HG02610 (cell line): ENCODE measurements around the gene IFNE.

Experiments used
- ATAC-seq: cut with Tn5 transposase; IDR thresholded peaks from one replicate; pipeline ENCODE4 v1.9.1; 2021; ENCODE audit warnings: mild to moderate bottlenecking, moderate library complexity; ENCODE audit not compliant: unreplicated experiment

The IFNE gene, protein sequence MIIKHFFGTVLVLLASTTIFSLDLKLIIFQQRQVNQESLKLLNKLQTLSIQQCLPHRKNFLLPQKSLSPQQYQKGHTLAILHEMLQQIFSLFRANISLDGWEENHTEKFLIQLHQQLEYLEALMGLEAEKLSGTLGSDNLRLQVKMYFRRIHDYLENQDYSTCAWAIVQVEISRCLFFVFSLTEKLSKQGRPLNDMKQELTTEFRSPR

DNA sequence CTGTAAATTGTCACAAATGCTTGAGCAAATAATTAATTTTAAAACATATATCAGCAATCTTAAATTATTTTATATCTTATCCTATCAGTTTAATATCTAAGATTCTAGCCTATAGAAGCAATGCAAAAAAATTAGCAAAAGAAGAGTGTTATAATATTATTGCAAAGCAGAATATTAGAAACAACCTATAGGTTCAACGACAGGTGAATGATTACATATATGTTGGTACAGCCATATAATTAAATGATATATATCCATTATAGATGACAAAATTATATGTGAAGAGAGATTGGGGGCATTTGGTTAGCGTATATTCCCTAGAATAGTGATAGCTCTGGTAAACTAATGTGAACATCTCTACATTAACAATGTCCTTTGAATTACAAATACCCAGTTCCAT, at the start of gene IFNE:
TSS of gene IFNE (minus strand) at position 101 of the 400 bp plus-strand sequence. CDS start 619 bp downstream, outside the sequence.
- ATAC-seq = no peak

DNA sequence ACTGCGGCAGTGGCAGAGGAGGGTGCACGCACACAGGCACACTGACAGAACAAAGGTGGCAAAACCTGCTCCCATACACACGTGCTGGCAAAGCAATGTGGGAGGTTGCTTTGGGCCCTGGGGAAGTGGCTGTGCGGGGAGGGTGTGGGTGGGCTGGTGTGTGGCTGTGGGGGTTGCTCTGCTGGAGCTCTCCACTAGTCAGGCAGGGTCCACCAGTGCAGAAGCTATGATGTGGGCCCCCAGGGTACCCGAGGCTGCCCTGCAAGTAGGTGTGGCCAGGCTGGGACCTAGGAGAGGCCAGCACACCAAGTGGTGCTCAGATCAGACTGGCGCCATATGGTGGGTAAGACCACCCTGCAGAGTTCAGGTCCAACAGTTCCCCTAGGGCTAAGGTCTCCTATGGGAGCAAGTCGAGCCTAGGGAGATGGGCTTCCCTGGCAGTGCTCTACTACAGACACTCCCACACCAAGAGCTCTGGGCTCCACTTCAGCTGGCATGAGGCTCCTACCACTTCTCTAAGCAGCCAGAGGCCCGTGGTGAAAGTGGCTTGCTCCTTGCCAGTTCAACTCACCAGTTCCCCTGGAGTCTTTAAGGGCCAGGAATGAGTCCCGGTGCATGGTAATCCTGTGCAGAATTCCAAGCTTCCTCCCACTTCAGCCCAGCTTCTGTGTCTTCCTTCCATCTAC, 46.2 kb upstream of the IFNE start:
- no peak for ATAC-seq

DNA sequence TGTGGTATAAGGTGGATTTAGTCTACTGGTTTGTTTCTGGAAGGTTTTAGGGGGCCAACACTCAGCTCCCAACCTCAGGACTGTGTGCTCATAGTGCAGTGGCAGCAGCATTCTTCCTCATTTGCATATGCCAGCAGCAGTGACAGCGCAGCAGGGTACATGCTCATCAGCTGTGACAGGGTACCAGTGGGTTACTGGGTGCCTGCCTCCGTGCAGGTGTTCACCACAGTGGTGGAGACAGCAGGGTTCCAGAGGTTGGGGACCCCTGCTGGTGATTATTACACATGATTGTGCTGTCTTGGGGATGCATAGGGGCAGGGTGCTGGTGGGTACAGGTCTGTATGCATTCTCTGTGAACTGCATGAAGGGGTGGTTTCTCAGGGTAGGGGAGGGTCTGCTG, 45.5 kb upstream of the IFNE start:
- ATAC-seq = no peak

DNA sequence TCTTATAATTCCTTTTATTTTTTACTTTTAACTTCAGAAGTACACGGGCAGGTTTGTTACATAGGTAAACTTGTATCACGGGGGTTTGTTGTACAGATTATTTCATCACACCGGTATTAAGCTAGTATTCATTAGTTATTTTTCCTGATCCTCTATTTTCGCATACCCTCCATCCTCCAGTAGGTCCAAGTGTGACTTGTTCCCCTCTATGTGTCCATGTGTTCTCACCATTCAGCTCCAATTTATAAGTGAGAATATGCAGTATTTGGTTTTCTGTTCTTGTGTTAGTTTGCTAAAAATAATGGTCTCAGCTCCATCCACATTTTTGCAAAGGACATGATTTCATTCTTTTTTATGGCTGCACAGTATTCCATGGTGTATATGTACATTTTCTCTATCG, 43.1 kb upstream of the IFNE start:
- ATAC-seq = no peak

DNA sequence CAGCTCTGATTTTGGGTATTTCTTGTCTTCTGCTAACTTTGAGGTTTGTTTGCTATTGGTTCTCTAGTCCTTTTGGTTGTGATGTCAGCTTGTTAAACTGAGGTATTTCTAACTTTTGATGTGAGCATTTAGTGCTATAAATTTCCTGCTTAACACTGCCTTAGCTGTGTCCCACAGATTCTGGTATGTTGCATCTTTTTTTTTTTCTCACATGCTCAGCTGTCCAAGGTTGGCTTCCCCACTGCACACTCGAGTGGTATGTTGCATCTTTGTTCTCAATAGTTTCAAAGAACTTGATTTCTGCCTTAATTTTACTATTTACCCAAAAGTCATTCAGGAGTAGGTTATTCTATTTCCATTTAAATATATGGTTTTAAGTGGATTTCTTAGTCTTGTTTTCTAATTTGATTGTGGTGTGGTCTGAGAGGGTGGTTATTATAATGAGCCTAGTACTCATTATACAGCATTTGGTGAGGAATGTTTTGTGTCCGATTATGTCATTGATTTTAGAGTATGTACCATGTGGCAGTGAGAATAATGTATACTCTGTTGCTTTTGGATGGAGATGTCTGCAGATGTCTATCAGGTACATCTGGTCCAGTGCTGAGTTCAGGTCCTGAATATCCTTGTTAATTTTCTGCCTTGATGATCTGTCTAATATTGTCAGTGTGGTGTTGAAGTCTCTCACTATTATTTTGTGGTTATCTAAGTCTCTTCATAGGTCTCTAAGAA, 42.2 kb upstream of the IFNE start:
- no peak for ATAC-seq

DNA sequence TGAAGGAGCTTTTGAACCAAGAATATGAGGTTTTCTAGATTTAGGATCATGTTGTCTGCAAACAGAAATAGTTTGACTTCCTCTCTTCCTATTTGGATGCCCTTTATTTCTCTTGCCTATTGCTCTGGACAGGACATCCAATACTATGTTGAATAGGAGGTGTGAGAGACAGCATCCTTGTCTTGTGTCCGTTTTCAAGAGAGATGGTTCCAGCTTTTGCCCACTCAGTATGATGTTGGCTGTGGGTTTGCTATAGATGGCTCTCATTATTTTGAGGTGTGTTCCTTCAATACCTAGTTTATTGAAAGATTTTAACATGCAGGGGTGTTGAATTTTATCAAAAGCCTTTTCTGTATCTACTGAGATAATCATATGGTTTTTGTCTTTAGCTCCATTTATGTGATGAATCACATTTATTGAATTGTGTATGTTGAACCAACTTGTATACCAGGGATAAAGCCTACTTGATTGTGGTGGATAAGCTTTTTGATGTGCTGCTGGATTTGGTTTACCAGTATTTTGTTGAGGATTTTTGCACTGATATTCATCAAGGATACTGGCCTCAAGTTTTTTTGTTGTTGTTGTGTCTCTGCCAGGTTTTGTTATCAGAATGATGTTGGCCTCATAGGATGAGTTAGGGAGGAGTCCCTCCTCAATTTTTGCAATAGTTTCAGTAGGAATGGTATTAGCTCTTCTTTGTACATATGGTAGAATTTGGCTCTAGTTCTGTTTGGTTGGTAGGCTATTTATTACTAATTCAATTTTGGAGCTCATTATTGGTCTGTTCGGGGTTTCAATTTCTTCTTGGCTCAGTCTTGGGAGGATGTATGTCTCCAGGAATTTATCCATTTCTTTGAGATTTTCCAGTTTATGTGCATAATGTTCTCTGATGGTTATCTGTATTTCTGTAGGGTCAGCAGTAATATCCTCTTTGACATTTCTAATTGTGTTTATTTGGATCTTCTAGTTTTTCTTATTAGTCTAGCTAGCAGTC, 41.2 kb upstream of the IFNE start:
- ATAC-seq = no peak

DNA sequence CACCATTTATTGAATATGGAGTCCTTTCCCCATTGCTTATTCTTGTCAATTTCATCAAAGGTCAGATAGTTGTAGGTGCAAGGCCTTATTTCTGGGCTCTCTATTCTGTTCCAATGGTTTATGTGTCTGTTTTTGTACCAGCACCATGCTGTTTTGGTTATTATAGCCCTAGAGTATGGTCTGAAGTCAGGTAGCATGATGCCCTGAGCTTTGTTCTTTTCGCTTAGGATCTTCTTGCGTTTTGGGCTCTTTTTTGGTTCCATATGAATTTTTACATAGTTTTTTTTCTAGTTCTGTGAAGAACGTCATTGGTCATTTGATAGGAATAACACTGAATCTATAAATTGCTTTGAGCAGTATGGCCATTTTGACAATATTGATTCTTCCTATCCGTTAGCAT, 40.2 kb upstream of the IFNE start:
- no peak for ATAC-seq

DNA sequence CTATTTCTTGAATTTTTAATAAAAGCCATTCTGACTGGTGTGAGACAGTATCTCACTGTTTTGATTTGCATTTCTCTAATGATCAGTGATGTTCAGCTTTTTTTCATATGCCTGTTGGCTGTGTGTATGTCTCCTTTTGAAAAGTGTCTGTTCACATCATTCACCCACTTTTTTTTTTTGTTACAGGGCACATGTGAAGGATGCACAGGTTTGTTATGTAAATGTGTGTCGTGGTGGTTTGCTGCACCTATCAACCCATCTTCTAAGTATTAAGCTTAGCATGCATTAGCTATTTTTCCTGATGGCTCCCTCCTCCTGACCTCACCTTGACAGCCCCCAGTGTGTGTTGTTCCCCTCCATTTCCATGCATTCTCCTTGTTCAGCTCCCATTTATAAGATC, 39.3 kb upstream of the IFNE start:
- ATAC-seq = no peak

DNA sequence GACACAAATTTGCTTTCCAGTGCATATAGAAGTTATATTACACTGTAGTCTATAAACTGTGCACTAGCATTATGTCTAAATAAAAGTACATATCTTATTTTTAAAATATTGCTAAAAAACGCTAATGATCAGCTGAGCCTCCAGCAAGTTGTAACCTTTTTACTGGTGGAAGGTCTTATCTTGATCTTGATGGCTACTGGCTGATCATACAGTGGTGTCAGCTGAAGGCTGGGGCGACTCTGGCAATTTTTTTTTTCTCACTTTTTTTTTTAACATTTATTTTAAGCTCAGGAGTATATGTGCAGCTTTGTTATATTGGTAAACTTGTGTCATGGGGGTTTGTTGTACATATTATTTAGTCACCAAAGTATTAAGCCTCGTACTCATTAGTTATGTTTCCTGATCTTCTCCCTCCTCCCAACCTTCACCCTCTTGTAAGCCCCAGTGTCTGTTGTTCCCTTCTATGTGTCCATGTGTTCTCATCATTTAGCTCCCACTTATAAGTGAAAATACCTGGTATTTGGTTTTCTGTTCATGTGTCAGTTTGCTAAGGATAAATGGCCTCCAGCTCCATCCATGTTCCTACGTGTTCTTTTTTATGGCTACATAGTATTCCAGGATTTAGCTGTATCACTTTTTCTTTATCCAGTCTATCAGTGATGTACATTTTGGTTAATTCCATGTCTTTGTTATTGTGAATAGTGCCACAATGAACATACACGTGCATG, 38.6 kb upstream of the IFNE start:
- no peak for ATAC-seq

DNA sequence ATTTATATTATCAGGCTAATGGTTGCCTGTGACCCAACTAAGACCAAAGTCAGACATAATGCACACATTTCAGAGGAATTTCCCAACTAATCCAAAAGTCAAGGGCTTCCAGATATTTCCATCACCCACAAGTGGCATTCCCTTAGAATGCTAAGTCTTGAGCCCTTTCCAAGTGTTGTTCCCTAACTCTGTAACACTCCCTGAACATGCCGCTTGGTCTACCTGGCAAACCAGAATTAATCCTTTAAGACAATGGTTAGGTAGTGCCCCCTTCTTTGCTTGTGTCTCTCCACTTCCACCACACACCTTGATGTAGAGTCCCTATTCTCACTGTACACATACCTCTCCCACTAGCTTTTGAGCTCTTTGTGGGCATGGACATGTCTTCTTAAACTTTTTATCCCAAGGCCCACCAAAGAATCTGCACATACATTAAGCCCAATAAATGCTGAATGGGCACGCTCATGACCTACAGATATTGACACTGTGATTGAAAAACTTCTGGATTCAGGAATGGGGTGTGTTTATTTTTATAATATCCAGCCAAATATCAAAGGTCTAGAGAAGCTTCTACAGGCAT, 37.8 kb upstream of the IFNE start:
- no peak for ATAC-seq

DNA sequence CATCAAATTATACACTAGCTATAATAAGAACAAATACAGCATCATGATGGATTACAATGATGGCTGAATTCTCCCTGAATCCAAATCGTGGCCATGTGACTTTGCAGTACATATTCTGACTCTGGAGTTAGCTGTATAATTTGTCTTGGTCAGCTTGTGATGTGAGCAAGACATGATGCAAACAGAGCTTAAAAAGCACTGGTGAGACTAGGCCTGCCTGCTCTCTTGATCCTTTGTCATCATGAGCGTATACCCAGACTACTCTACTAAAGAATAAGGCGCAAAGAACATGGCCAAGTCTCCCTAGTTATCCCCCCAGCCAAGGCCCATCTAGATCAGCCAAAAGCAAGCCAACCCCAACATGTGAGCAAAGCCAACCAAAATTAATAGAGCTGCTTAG, 34.7 kb upstream of the IFNE start:
- ATAC-seq = no peak

DNA sequence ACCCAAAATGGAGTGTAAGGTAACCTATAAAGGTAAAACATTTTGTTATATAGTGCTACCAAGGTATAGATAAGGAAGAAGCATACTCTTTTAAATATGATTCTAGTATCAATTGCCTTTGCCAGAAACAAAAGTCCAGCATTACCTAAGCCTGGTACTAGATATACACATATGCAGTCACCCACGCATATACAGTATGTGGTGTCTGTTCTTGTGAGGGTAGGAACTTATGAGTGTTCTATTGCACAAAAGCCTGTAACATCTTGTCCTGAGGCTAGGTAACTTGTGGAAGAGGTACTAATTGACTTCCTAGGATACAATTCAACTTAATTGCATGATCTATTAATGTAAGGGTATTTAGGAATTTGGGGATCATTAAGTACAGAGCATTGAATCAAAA, 31.3 kb upstream of the IFNE start:
- ATAC-seq = no peak

DNA sequence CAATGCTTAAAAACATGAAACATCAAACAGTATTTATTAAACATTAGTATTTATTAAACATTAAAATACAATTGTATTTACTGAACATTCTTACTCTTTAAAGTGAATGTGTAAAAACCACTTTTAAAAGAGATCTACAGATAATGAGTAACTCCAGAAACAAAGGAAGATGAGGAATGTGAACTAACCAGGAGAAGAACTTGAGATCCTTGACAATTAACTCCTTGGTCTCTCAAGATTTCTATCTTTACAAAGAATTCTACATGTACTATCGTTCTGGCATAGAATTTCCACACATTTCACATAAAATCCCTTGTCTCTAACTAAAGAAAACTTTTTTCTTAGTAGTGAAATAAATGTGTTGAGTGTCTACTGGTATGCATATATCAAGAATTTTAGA, 28.7 kb upstream of the IFNE start:
- no peak for ATAC-seq

DNA sequence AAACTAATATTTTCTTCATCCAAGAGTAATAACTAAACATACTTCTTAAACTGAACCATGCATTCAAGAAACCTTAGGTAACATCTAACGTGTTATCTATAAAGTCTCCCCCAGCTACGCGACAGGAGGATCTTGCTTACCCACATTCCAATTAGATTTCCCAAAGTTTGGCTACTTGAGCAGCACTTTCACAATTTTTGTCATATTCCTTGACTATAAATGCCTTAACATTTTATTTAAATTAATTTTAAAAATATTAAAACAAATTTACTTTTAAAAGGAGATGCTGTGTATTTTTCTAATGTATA, 25.3 kb upstream of the IFNE start:
- no peak for ATAC-seq

DNA sequence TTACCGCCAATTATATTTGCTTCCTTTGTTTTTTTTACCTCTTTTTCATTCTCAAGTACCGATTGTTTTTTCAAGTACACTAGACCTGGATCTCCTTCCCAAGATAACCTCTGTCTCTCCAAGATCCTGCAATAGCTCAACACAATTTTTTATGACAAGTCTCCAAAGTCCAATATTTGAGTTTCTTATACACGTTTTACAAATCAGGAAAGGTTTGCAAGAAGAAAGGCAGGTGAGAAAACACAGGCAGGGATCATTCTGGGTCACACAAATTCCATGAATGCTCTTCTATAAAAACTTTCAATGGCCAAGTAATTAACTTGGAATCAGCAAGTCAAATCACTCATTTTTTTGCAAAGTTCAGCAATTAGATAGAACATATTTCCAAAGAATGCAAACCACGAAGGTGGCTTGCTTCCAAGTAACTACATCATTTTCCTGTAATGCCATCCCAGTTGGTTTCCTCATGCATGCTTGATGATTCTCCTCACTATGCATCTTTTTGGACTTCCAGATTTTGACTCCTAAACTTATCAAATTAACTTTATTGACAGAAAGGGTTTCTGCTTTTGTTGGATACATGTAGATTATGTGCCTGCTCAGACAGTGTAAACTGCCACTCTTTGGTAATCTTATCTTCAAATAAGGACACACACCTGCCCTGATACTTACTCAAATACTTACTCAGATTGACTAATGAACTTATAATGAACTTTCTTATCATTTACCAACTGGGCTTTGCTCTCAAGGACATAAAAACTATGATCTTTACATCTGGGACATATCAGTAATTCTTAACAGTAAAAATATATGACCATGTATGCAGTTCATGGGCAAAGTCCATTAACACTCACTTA, 24.7 kb upstream of the IFNE start:
- no peak for ATAC-seq

DNA sequence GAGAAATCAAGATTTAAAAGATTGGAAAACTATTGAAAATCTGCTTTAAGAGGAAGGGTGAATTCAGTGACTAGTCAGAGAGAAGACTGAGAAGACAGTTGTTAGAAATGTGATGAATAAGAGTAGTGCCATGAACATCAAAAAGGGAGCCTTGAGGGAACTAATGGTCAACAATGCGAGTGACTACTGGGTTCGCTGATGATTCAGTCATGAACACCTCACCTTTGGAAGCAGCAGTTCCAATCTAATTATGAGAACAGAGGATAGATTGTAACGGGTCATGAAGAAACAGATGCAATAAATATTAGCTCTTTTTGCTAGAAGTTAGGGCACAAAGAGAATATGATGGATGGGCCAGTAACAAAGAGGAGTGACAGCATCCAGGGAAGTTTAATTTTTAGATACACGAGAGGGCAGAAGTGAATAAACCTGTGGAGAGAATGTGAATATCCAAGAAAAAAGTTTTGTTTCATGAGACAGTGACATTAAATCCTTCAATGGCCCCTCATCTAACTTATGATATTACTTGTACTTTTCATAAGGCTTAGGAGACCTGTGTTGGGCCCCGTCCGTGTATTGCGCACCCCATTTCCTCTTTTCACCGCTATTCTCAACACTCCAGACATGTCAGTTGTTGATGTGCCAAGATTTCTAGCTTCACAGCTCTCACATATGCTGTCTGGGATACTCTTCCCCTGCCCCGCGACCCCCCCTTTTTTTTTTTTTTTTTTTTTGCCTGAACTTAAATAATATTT, 23.5 kb upstream of the IFNE start:
- no peak for ATAC-seq

DNA sequence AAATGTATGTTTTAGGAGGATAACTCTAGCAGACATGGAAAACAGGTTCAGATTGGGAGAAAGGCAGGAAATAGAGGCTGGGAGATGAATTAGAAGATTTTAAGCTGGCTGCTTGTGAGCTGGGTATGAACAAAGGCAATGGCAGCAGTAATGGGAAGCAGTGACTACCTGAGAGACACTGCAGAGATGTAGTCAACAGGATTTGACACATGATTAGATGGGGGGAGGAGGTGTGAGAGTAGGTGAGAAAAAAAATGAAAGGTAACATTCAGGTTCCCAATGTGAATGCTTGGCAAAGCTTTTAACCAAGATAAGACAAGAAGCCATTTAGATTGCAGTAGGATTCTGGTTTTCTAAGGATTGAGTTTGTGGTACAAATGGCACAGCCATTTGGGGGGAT, 22.8 kb upstream of the IFNE start:
- no peak for ATAC-seq

DNA sequence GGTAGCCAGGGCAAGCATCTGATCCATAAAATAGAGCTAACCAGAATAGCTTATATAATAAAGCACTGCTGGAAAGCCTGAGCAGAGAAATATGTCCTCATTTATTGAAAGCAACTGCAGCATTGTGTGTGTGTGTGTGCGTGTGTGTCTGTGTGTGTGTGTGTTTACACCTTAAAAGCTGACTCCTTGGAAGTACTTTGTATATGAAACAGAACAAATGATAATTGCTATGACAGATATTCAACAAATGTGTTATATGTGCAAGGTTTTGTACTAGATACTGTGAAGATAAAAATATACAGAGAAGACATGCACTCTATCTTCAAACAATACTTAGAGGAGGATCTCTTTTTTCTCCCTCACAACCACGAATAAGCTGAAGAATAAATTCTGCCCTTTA, 22.0 kb upstream of the IFNE start:
- ATAC-seq = no peak

DNA sequence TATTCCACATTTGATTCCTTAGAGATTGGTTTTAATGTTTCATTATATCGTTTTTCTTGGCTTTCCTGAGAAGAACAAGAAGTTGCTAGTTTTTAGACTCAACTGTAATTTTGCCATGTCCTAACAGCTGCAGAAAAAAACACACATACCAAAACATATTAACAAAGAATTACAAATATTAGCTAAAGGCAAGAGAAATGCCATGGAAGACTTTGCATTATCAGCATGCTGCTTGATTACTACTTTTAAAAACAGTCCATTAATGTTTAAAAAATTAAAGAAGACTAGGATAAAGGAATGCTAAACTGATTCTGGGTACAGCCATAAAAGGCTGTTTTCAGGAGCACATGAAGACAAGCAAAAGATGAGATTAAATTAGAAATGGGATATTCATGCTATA, 20.5 kb upstream of the IFNE start:
- ATAC-seq = no peak
